H1 (cell line): ENCODE measurements around the gene FBXL16. TPM values are rescaled to one million over a fixed set of nuclear protein-coding genes. Genes with fewer than 3 reads are reported as not detected.

ENCODE experiments used
- CTCF ChIA-PET: fragments of 300-600 bp; sonication (Branson Sonifier 250); formaldehyde crosslinking; loops from one replicate; lab custom pipeline; 2021; ENCODE audit not compliant: partially characterized antibody; lab: Charles Lee
- POLR2A ChIA-PET: fragments of 300-600 bp; sonication (Branson Sonifier 250); formaldehyde crosslinking; loops from one replicate; lab custom pipeline; 2021; ENCODE audit warnings: inconsistent platforms; ENCODE audit not compliant: partially characterized antibody; lab: Charles Lee
- DNase-seq, 2 experiments: peaks; one replicate each; pipeline versions ENCODE4 v3.0.0 to v3.0.0-alpha.2; 2010 to 2022; ENCODE audit warnings: low spot score in 2 of 2, low read depth in 1 of 2, mixed read lengths in 1 of 2
- FAIRE-seq: peaks from 2 replicates; lab custom pipeline; 2011; peaks lifted over from hg19 to GRCh38; lab: Jason Lieb, UNC
- H2AFZ ChIP-seq: 2 replicates; pipeline ENCODE4 v1.8.1; 2012; ENCODE audit warnings: low read length, inconsistent platforms
- H2AK5ac ChIP-seq: 2 replicates; pipeline ENCODE4 v1.6.1; 2013; ENCODE audit warnings: low read depth, low read length
- H2BK120ac ChIP-seq: replicated peaks from 2 replicates; pipeline ENCODE3; 2013; ENCODE audit warnings: low read depth, low read length, inconsistent platforms
- H2BK12ac ChIP-seq: 2 replicates; pipeline ENCODE4 v1.6.1; 2013; ENCODE audit warnings: low read depth, low read length
- H2BK15ac ChIP-seq: 2 replicates; pipeline ENCODE4 v1.6.1; 2013; ENCODE audit warnings: low read length
- H2BK20ac ChIP-seq: 2 replicates; pipeline ENCODE4 v1.6.1; 2013; ENCODE audit warnings: low read length
- H2BK5ac ChIP-seq: 2 replicates; pipeline ENCODE4 v1.6.1; 2013; ENCODE audit warnings: low read depth, low read length
- H3K14ac ChIP-seq: 2 replicates; pipeline ENCODE4 v1.6.1; 2013; ENCODE audit warnings: inconsistent platforms; ENCODE audit not compliant: insufficient read length
- H3K18ac ChIP-seq: 2 replicates; pipeline ENCODE4 v1.6.1; 2013; ENCODE audit warnings: low read length; ENCODE audit errors: extremely low read depth
- H3K23ac ChIP-seq: 2 replicates; pipeline ENCODE4 v1.6.1; 2013; ENCODE audit warnings: inconsistent platforms; ENCODE audit not compliant: insufficient read length
- H3K23me2 ChIP-seq: 2 replicates; pipeline ENCODE4 v1.6.1; 2013; ENCODE audit warnings: low read depth, low read length
- H3K27ac ChIP-seq: 2 replicates; pipeline ENCODE4 v1.6.1; 2011; ENCODE audit warnings: low read depth, low read length, inconsistent platforms
- H3K27me3 ChIP-seq, 4 experiments: replicated peaks in 1 of 4; 1 replicate in 1 of 4; 2 replicates in 3 of 4; pipeline versions ENCODE4 v1.6.1 to v1.8.1; 2011 to 2013; ENCODE audit warnings: low read length in 3 of 4, mild to moderate bottlenecking in 3 of 4, inconsistent platforms in 2 of 4, mixed read lengths in 2 of 4, moderate library complexity in 1 of 4; ENCODE audit not compliant: control insufficient read depth in 3 of 4, insufficient read depth in 3 of 4; ENCODE audit errors: extremely low read depth in 1 of 4
- H3K36me3 ChIP-seq, 4 experiments: 2 replicates each; pipeline versions ENCODE4 v1.6.1 to v1.8.1; 2011 to 2013; ENCODE audit warnings: mild to moderate bottlenecking in 4 of 4, low read length in 3 of 4, moderate library complexity in 2 of 4, control low read depth in 1 of 4, inconsistent platforms in 1 of 4; ENCODE audit not compliant: insufficient read depth in 4 of 4, control insufficient read depth in 2 of 4
- H3K4ac ChIP-seq: replicated peaks from 2 replicates; pipeline ENCODE3; 2013; ENCODE audit warnings: low read length, low read depth, mixed read lengths, inconsistent platforms; ENCODE audit not compliant: insufficient read length
- H3K4me1 ChIP-seq, 4 experiments: replicated peaks in 1 of 4; 1 replicate in 1 of 4; 2 replicates in 3 of 4; pipeline versions ENCODE4 v1.6.1 to v1.8.1; 2011 to 2013; ENCODE audit warnings: low read length in 3 of 4, inconsistent platforms in 2 of 4, mixed read lengths in 1 of 4; ENCODE audit not compliant: insufficient read depth in 4 of 4, control insufficient read depth in 3 of 4
- H3K4me2 ChIP-seq, 2 experiments: 2 replicates each; pipeline versions ENCODE4 v1.6.1 to v1.8.1; 2011 to 2013; ENCODE audit warnings: low read depth in 2 of 2, low read length in 2 of 2, control low read depth in 1 of 2, inconsistent platforms in 1 of 2, mild to moderate bottlenecking in 1 of 2; ENCODE audit not compliant: insufficient read depth in 1 of 2
- H3K4me3 ChIP-seq, 4 experiments: fragments of 200-600, 300-600 bp in 1 of 4; sonication (generic), shearing (Covaris generic), sonication (Bioruptor Twin) in 1 of 4; 2 replicates each; pipeline versions ENCODE4 v1.5.1 to v1.8.1; 2011 to 2016; ENCODE audit warnings: low read length in 4 of 4, low read depth in 3 of 4, control low read depth in 2 of 4, inconsistent platforms in 2 of 4, mild to moderate bottlenecking in 2 of 4, mixed read lengths in 1 of 4, moderate library complexity in 1 of 4; ENCODE audit not compliant: insufficient read depth in 2 of 4; ENCODE audit errors: extremely low read depth in 1 of 4
- H3K56ac ChIP-seq: replicated peaks from 2 replicates; pipeline ENCODE3; 2013; ENCODE audit warnings: low read depth, mild to moderate bottlenecking, mixed read lengths, low read length, inconsistent platforms; ENCODE audit not compliant: insufficient read length
- H3K79me1 ChIP-seq: 2 replicates; pipeline ENCODE4 v1.6.1; 2013; ENCODE audit warnings: low read depth, low read length, control low read depth
- H3K79me2 ChIP-seq, 2 experiments: 2 replicates each; pipeline versions ENCODE4 v1.6.1 to v1.8.1; 2012 to 2013; ENCODE audit warnings: low read length in 2 of 2, mild to moderate bottlenecking in 2 of 2, inconsistent platforms in 1 of 2; ENCODE audit not compliant: insufficient read depth in 2 of 2, control insufficient read depth in 1 of 2
- H3K9ac ChIP-seq, 4 experiments: replicated peaks in 1 of 4; 1 replicate in 1 of 4; 2 replicates in 3 of 4; pipeline versions ENCODE4 v1.6.1 to v1.8.1; 2011 to 2013; ENCODE audit warnings: low read depth in 3 of 4, low read length in 3 of 4, control low read depth in 2 of 4, mild to moderate bottlenecking in 2 of 4, moderate library complexity in 2 of 4, inconsistent platforms in 1 of 4; ENCODE audit errors: extremely low read depth in 1 of 4
- H3K9me3 ChIP-seq, 2 experiments: 2 replicates each; pipeline versions ENCODE4 v1.6.1 to v1.8.1; 2012 to 2013; ENCODE audit warnings: mild to moderate bottlenecking in 2 of 2, moderate library complexity in 2 of 2, control low read depth in 1 of 2, inconsistent platforms in 1 of 2, low read depth in 1 of 2, low read length in 1 of 2, mixed read lengths in 1 of 2; ENCODE audit not compliant: insufficient read depth in 2 of 2
- H4K20me1 ChIP-seq, 2 experiments: replicated peaks in 1 of 2; 2 replicates each; pipeline versions ENCODE3 to v1.8.1; 2011 to 2013; ENCODE audit warnings: inconsistent platforms in 2 of 2, low read length in 2 of 2, mild to moderate bottlenecking in 1 of 2; ENCODE audit not compliant: insufficient read depth in 2 of 2, control insufficient read depth in 1 of 2
- H4K5ac ChIP-seq: 2 replicates; pipeline ENCODE4 v1.6.1; 2013; ENCODE audit warnings: low read length, low read depth, mixed read lengths, inconsistent platforms; ENCODE audit not compliant: insufficient read length
- H4K8ac ChIP-seq: 2 replicates; pipeline ENCODE4 v1.8.0; 2013; ENCODE audit warnings: mild to moderate bottlenecking, moderate library complexity, low read length, inconsistent platforms; ENCODE audit not compliant: insufficient read depth; ENCODE audit errors: extremely low read depth
- H4K91ac ChIP-seq: replicated peaks from 2 replicates; pipeline ENCODE3; 2013; ENCODE audit warnings: low read length, mixed read lengths, inconsistent platforms; ENCODE audit not compliant: insufficient read length
- BACH1 ChIP-seq: IDR thresholded peaks from 2 replicates; pipeline ENCODE4 v1.6.1; 2012; ENCODE audit warnings: low read length, improper control_type of control experiment
- MAX ChIP-seq: IDR thresholded peaks from 2 replicates; pipeline ENCODE4 v1.6.1; 2012; ENCODE audit warnings: inconsistent platforms
- POLR2A ChIP-seq, 2 experiments: IDR thresholded peaks; 1 replicate in 1 of 2; 2 replicates in 1 of 2; pipeline ENCODE4 v1.6.1; 2011; ENCODE audit warnings: low read depth in 2 of 2, low read length in 2 of 2, mild to moderate bottlenecking in 2 of 2; ENCODE audit errors: control extremely low read depth in 1 of 2
- POLR2AphosphoS5 ChIP-seq: IDR thresholded peaks from 2 replicates; pipeline ENCODE4 v1.6.1; 2011; ENCODE audit warnings: low read depth, low read length
- SAP30 ChIP-seq: fragments of 300-600 bp; sonication (generic); IDR thresholded peaks from 2 replicates; pipeline ENCODE4 v1.7.1; 2012; ENCODE audit warnings: low read length, moderate library complexity, mild to moderate bottlenecking, inconsistent platforms; ENCODE audit not compliant: insufficient read depth, insufficient replicate concordance
- SIN3A ChIP-seq, 2 experiments: IDR thresholded peaks in 1 of 2; conservative IDR thresholded peaks in 1 of 2; 2 replicates each; pipeline ENCODE4 v1.6.1; 2011 to 2012; ENCODE audit warnings: low read length in 2 of 2, improper control_type of control experiment in 1 of 2, low read depth in 1 of 2, mild to moderate bottlenecking in 1 of 2
- WGBS, 2 experiments: shearing (Covaris generic) in 1 of 2; methylation state at CpG; one replicate each; pipeline versions ENCODE4 v1.1.6 to v1.1.7; 2013 to 2015; ENCODE audit warnings: low lambda C conversion rate in 2 of 2, mixed read lengths in 2 of 2, inconsistent platforms in 1 of 2, low coverage in 1 of 2, missing lambda C conversion rate in 1 of 2; ENCODE audit not compliant: insufficient replicate concordance in 2 of 2, insufficient coverage in 1 of 2, insufficient read length in 1 of 2; ENCODE audit errors: extremely low coverage in 1 of 2, missing lambda C conversion rate in 1 of 2; 5-methylcytosine and 5-hydroxymethylcytosine counted together
- polyA plus RNA-seq, 7 experiments: library from polyadenylated mRNA; depleted of rRNA in 3 of 7; stranded (reverse) in 5 of 7; unstranded in 2 of 7; fragments of >200 nt in 5 of 7; fragments of 200-250 nt in 2 of 7; gene quantifications; 1 replicate in 5 of 7; 2 replicates in 1 of 7; 4 replicates in 1 of 7; pipeline versions ENCODE4 v1.2.1 to v1.2.3, GENCODE V29; 2011 to 2013; ENCODE audit warnings: missing spikeins in 2 of 7, mixed read lengths in 2 of 7
- total RNA-seq: library from RNA; stranded (reverse); fragmentation: NEBNext Ultra II Directional; extraction: Animal tissue kit (Norgen Biotek cat#: 25700); gene quantifications from 2 replicates; pipeline ENCODE4 v1.2.1, GENCODE V29; 2021
- TF ChIP-seq, protein P1 (sequence below), 3 experiments: IDR thresholded peaks; 1 replicate in 2 of 3; 2 replicates in 1 of 3; pipeline versions ENCODE4 v1.5.1 to v1.6.1; 2011; ENCODE audit warnings: low read length in 3 of 3, mild to moderate bottlenecking in 3 of 3, inconsistent platforms in 2 of 3, low read depth in 1 of 3, moderate library complexity in 1 of 3; ENCODE audit not compliant: insufficient read depth in 1 of 3; ENCODE audit errors: control extremely low read depth in 1 of 3

The FBXL16 gene
- total and polyA plus RNA-seq, 2 of the 8 experiments (the other 6 are each of a cell fraction or from before 2014, with no cell fraction given) = 12.5 to 12.8 TPM

DNA sequence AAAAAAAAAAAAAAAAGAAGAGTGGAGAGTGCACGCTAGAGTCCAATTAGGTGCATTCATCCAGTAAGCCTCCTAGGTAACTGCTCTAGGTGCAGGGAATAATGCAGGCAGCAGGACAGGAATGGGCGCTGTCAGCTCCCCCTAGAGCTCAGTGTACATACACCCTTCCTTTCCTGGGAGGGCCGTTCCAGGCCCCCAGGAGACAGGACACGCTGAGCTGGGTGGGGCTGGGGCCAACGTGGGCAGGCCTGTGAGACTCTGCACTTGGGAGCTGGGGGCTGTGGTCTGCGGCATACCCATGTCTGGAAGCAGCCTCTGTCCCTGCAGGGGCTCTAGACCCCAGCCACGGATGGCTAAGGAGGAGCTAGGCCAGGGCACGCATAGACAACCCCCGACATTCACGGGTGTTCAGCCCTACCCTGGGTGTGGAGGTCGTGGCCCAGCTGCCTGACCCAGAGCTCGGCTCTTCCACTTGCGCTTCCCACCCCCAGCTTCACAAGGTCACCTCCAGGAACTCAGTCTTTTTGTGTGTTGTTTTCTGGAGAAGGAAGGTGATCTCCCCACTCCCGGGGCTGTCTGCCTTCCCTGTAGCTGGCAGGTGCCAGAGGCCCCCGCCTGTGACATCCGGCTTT, 14.3 kb upstream of the FBXL16 start:
- Histone ChIP-seq H4K20me1 (peaks cover 6 to 19% of the 10 kb centered on the region in 2 experiments), H3K23me2 (peaks cover 16% of the 10 kb centered on the region; the same call in 1 of the 2 replicates), H4K8ac (no peak overlapping the region), H3K79me1 (no peaks in the 10 kb centered on the region), H4K91ac (peak overlapping the region; percentile 77), H3K4me2 (peak overlapping the region; percentile 76 to 83), H3K4me3 (peak overlapping the region; percentile 75 to 77 (median 76)), H3K9me3 (no peaks in the 10 kb centered on the region; a peak in 1 of 4 replicates), H3K79me2 (no peaks in the 10 kb centered on the region), H3K36me3 (peaks cover 0 to 6% (median 0%) of the 10 kb centered on the region in 4 experiments; a peak in 1 of 8 replicates), H2BK15ac (no peak overlapping the region; the same call in 1 of the 2 replicates), H4K5ac (no peak overlapping the region), H2BK12ac (0 out of 2 replicates have a peak overlapping the region, but pooled peaks have one; percentile 23), H2BK5ac (0 out of 2 replicates have a peak overlapping the region, but pooled peaks have one; percentile 95), H3K56ac (no peak overlapping the region), H3K23ac (no peak overlapping the region), H3K27ac (no peak overlapping the region), H2BK120ac (no peak overlapping the region), H3K18ac (no peak overlapping the region), H3K9ac (no peak overlapping the region), H2BK20ac (no peak overlapping the region), H3K4me1 (peaks cover 0 to 27% (median 17%) of the 10 kb centered on the region in 4 experiments; a peak in 5 of 7 replicates), H3K14ac (no peak overlapping the region), H2AFZ (no peak overlapping the region), H3K4ac (peak overlapping the region; percentile 85), H2AK5ac (no peak overlapping the region), H3K27me3 (peaks cover 0 to 28% (median 12%) of the 10 kb centered on the region in 4 experiments; a peak in 4 of 7 replicates)
- POLR2A ChIA-PET = interaction anchor here (0.6 to 23.0 kb wide), 24 partner anchors 3 to 149 kb away, joined by 3 to 353 read pairs (median 5); partner anchors contain the start of genes ANTKMT, CCDC78, CHTF18 and CIAO3
- no peak for DNase-seq
- FAIRE-seq = no peak
- CTCF ChIA-PET = interaction anchor here (0.7 to 35.8 kb wide), 9 partner anchors 3 to 328 kb away, joined by 3 to 977 read pairs (median 6); partner anchors contain the start of genes ANTKMT, CCDC78, CHTF18 and CIAO3
- no peak for TF ChIP-seq SIN3A (conservative IDR thresholded peaks at IDR 0.05 in 1 of 2, IDR thresholded peaks at IDR 0.05 in 1 of 2; ENCODE audit: low read depth in 1 of 2, low read length in 2 of 2)
- TF ChIP-seq POLR2A (IDR thresholded peaks at IDR 0.05; ENCODE audit: control extremely low read depth in 1 of 2, low read depth in 2 of 2, low read length in 2 of 2) = peak in 1 of 2 experiments; percentile 36; a peak in 1 of 3 replicates
- peak; percentile 55 for TF ChIP-seq SAP30
- 0 out of 2 replicates have a peak, but pooled peaks have one; percentile 25 for TF ChIP-seq BACH1
- TF ChIP-seq POLR2AphosphoS5 = 0 out of 2 replicates have a peak, but pooled peaks have one; percentile 12
- TF ChIP-seq, protein P1, sequence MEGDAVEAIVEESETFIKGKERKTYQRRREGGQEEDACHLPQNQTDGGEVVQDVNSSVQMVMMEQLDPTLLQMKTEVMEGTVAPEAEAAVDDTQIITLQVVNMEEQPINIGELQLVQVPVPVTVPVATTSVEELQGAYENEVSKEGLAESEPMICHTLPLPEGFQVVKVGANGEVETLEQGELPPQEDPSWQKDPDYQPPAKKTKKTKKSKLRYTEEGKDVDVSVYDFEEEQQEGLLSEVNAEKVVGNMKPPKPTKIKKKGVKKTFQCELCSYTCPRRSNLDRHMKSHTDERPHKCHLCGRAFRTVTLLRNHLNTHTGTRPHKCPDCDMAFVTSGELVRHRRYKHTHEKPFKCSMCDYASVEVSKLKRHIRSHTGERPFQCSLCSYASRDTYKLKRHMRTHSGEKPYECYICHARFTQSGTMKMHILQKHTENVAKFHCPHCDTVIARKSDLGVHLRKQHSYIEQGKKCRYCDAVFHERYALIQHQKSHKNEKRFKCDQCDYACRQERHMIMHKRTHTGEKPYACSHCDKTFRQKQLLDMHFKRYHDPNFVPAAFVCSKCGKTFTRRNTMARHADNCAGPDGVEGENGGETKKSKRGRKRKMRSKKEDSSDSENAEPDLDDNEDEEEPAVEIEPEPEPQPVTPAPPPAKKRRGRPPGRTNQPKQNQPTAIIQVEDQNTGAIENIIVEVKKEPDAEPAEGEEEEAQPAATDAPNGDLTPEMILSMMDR (IDR thresholded peaks at IDR 0.05; ENCODE audit: control extremely low read depth in 1 of 3, insufficient read depth in 1 of 3, low read depth in 1 of 3, low read length in 3 of 3) = 0 out of 4 replicates have a peak, but pooled peaks of 1 of the 3 experiments have one; percentile 4
- no peak for TF ChIP-seq MAX
- 33% methylated on average over 15 of the region's 16 CpGs; no CpG with 5 or more reads in 1 of the 2 experiments for WGBS, 2 experiments
